Effector CD4-positive, alpha-beta T cell (primary cell): ENCODE data around the gene TTLL7.
A peak's percentile ranks its signal among the peaks of the same experiment; 100 is the strongest.
"Not testable (repeated sequence)": the region's sequence is repeated elsewhere in the genome, so short reads cannot be mapped to it uniquely, and the experiment has no call there.

Experiments used
- DNase-seq: peaks from one replicate; pipeline ENCODE4 v3.0.0-alpha.2; 2020

TTLL7 gene

GRCh38 chr1:83994111-83994510 is 4.8 kb downstream of the TTLL7 start:
- DNase-seq = no peak

- no peak for DNase-seq
These were observed 8.2 kb downstream of the TTLL7 start for GRCh38 chr1:83990734-83991133.

- DNase-seq = no peak
These were observed 13.9 kb downstream of the TTLL7 start for GRCh38 chr1:83985048-83985447.

GRCh38 chr1:83983918-83984317 is 15.0 kb downstream of the TTLL7 start:
- not testable (repeated sequence) for DNase-seq

GRCh38 chr1:83978056-83978455 is 20.9 kb downstream of the TTLL7 start:
- DNase-seq = no peak

GRCh38 chr1:83976920-83977319 is 22.0 kb downstream of the TTLL7 start:
- no peak for DNase-seq

GRCh38 chr1:83970802-83971201 is 28.1 kb downstream of the TTLL7 start:
- DNase-seq = no peak

GRCh38 chr1:83970114-83970513 is 28.8 kb downstream of the TTLL7 start:
- no peak for DNase-seq

GRCh38 chr1:83967336-83967735 is 31.6 kb downstream of the TTLL7 start:
- no peak for DNase-seq

- DNase-seq = no peak
These were observed 34.8 kb downstream of the TTLL7 start for GRCh38 chr1:83964153-83964552.

GRCh38 chr1:83961571-83962295 is 37.2 kb downstream of the TTLL7 start:
- DNase-seq = no peak

GRCh38 chr1:83960669-83961277 is 38.2 kb downstream of the TTLL7 start:
- DNase-seq = no peak

- no peak for DNase-seq
These were observed 39.0 kb downstream of the TTLL7 start for GRCh38 chr1:83959824-83960498.

- no peak for DNase-seq
These were observed 40.2 kb downstream of the TTLL7 start for GRCh38 chr1:83958704-83959103.

- no peak for DNase-seq
These were observed 44.6 kb downstream of the TTLL7 start for GRCh38 chr1:83954166-83954823.

GRCh38 chr1:83950106-83950661 is 48.7 kb downstream of the TTLL7 start:
- DNase-seq = no peak

- no peak for DNase-seq
These were observed 56.0 kb downstream of the TTLL7 start for GRCh38 chr1:83942914-83943313.

- DNase-seq = no peak
These were observed 64.4 kb downstream of the TTLL7 start for GRCh38 chr1:83934550-83934949.

GRCh38 chr1:83932693-83933092 is 66.2 kb downstream of the TTLL7 start:
- DNase-seq = no peak

GRCh38 chr1:83932281-83932680 is 66.7 kb downstream of the TTLL7 start:
- no peak for DNase-seq

GRCh38 chr1:83931658-83932253 is 67.2 kb downstream of the TTLL7 start:
- peak; percentile 7 for DNase-seq

GRCh38 chr1:83929184-83929583 is 69.7 kb downstream of the TTLL7 start:
- DNase-seq = no peak

GRCh38 chr1:83928396-83928795 is 70.5 kb downstream of the TTLL7 start:
- DNase-seq = no peak
